Daoy (cell line): ENCODE results near the gene FBXO17. TPM values are rescaled to one million over a fixed set of nuclear protein-coding genes. Genes with fewer than 3 reads are reported as not detected.

Source experiments
- DNase-seq: peaks from one replicate; pipeline ENCODE4 v3.0.0-alpha.2; 2015; ENCODE audit warnings: low read depth
- total RNA-seq: library from RNA; depleted of rRNA; stranded (reverse); fragments of >200 nt; shearing (Covaris generic); gene quantifications from 2 replicates; pipeline ENCODE4 v1.2.3, GENCODE V29; 2014

FBXO17 gene
- total RNA-seq, 1 experiment from 2014 or later, result 12.6 TPM

DNA sequence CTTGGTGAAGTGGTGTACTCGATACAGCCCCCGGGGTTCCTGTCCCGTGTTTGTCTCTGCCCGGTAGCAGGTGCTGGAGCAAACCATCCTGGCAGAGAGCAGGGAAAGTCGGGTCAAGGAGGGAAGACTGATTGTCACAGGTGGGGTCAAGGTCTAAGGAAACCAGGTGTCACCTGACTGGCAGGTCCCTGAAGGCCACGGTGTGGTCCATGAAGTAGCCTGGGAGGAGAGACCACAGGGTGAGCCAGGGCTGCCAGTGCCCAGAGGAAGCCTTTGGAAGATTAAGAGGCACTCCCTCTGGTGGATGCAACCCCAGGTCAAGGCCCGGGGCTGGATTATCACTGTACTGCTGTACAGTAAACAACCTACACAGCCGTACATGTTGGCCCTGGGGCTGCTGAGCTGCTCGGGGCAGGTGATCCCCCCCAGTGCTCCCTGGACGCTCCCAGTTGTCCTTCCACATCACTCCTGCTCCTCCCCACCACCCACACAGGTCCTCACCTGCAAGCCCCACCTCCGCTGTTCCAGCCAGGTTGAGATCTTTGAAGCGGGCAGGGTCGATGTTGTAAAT is 57.5 kb downstream of the FBXO17 start:
- no peak for DNase-seq

DNA sequence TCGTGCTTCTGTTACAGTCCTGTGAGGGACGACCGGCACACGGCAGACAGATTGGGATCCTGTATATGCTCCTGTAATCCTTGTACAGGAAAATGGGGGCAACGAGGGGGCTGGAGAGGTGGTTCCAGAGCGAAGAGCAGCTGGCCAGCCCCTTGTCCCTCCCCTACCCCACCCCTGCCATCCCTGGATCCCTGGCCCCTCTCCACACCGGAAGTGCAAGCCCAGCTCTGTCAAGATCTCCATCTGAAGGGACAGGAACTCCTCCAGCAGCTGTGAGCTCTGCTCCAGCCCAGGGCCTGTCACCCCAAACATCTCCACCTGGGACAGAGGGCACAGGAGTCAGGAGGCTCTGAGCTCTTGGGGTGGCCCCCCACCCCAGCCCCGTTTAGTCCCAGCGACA is 58.0 kb downstream of the FBXO17 start:
- DNase-seq, result no peak

DNA sequence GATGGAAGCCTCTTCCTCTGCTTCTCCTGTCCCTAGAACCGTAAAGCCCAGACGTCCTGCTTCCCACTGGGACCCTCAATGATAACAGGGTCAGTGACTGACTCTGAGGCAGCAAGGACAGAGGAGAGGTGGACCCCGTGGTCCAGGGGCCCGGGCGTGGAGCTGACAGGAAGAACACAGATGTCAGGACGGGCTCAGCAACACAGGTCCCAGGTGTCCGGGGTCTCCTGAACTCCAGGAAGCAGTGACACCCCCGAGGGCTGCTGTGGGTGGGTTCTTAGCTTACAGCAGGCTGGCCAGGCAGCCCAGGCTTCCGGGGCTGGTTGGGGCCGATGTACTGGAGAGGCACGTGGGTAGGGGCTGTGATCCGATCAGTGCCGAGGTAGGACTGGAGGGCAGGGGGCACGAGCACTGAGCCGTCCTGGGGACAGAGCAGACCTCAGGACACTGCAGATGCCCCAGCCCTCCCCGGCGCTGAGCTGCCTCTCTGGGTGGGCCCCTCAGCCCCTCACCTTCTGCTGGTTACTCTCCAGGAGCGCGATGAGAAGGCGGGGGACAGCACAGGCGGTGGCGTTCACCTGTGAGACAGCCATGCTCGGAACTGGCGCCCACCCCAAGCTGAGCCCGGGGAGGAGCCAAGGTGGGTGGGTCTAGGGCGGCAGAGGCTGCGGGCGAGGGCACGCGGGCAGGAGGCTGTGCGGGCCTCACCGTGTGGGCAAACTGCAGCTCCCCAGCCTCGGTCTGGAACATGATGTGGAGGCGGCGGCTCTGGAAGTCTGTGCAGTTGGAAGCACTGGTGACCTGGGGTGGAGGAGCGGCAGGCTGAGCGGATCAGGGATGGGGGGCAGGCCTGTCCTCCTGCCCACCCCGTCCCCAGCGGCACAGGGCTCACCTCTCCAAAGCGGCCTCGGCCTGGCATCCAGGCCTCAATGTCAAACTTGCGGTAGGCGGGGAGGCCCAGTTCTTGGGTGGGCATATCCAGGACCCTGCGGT is 59.9 kb downstream of the FBXO17 start:
- DNase-seq, result no peak

DNA sequence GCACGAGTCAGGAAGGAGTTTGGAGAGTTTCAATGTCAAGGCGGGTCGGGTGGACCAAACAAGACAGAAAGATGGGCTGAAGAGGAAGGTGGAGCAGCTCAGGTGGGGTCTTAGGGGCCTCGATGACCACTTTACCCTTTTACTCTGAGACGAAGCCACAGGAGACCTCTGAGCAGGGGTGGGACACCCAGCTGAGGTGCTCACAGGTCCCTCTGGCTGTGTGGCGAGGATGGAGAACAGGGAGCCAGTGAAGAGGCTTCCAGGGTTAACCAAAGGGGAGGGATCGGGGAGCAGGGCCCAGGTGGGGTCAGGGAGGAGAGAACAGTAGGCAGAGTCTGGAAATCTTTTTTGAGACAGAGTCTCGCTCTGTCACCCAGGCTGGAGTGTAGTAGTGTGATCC is 61.6 kb downstream of the FBXO17 start:
- no peak for DNase-seq

DNA sequence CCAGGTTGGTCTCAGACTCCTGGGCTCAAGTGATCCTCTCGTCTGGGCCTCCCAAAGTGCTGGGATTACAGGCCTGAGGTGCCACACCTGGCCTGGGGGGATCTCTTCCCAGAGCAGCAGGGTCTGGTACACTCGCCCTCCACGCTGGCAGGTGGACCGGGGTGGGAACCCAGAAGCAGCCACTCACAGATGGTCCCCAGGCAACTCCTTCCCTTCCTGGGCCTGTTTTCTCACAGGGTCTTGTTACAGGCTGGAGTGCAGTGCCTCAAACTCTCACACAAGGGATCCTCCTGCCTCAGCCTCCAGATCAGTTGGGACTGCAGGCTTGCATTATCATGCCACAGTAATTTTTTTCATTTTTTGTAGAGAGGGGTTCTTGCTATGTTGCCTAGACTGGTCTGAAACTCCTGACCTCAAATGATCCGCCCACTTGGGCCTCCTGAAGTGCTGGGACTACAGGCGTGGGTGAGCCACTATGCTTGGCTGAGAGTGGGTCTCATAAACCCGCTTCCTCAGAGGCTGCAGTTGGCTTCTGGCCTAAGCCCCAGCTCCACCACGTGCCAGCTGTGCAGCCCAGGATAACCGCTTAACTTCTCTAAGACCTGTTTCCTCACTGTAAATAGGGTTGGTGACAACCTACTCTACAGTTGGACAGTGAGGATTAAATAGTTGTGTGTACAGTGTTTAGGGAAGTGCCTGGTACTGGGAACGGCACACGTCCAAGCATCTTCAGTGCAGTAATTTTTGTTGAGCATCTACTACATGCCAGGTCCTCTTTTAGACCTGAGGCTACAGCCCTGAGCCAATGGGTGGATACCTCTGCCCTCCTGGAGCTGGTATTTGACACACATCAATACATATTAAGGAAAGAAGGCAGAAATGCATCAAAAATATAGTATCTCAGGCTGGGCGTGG is 62.7 kb downstream of the FBXO17 start:
- no peak for DNase-seq

DNA sequence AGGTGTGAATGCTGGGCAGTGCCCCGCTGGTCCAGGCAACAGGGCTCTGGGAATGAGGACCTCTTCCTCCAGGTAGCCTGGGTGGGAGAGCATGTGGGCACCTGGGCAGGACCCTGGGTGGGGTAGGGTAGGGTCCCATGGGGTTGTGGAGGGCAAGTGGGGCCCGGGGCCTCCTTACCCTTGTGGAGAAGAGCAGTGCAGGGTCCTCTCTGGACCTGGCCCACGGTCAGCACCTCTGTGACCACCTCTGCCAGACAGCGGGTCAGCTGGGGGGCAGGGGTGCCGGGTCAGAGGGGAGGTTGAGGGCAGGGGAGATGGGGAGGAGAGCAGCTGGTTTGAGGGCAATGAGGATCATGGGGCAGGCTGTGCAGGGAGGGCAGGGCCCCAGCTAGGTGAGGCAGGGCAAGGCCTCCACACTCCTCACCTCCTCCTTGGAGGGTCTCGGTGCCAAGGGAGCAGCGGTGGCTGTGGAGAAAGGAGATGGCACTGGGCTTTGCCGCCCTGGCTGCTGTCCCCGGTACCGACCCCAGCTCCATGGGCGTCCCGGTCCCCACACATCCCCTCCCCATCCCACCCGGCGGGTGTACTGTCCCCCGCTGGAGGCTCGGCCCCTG is 64.0 kb downstream of the FBXO17 start:
- DNase-seq, result no peak

DNA sequence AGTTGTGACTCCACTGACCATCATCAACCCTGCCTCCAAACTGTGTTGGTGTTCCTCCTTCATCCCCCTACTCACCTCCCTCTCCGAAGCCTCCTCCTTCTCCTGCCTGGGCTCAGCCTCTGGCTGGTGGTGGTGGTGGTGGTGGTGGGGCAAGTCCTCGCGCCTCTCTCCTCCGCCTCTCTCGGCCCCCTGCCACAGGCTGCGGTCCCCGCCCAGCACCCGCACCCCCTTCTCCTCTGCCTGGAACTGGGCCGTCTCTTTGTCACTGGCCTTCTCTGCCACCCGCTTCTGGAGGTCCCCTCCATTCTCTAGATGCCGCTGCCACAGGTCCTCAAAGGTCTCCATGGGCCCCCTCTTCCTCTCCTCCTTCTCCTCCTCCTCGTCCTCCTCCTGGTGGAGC is 65.1 kb downstream of the FBXO17 start:
- no peak for DNase-seq

DNA sequence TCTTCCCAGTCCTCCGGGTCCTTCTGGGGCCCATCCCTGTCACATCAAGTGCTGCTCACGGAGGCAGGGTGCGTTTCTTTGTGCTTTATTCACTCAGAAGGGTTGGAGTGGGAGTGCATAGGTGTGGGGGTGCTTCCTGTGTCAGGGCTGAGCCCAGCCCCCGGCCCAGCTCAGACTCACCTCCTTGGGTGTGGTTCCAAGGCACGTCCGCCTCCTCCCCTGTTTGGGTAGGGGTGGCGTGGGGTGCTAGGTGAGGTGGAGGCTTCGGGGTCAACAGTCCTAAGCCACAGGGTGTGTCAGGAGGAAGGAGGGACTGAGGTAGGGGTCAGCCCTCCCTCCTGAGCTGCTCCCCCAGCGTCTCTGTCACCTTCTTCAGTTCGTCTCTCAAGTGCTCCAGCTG is 66.6 kb downstream of the FBXO17 start:
- DNase-seq, result no peak

DNA sequence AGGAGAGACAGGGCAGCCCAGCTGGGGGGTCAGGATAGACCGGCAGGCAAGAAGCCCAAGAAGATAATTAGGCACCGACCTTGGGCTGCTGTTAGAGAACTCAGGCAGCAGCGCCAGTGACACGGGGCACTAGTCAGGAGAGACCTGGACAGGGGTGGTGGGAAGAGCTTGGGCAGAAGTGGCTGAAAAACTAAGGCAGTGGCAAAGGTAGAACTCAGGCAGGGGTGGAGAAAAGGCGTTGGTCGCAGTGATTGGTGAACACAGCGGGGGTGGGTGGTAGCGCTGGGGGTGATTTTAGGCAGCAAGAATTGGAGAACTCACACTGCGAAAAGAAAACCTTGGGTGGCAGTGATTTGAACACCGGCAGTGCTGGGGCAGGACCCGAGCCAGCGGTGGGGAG is 67.9 kb downstream of the FBXO17 start:
- no peak for DNase-seq

DNA sequence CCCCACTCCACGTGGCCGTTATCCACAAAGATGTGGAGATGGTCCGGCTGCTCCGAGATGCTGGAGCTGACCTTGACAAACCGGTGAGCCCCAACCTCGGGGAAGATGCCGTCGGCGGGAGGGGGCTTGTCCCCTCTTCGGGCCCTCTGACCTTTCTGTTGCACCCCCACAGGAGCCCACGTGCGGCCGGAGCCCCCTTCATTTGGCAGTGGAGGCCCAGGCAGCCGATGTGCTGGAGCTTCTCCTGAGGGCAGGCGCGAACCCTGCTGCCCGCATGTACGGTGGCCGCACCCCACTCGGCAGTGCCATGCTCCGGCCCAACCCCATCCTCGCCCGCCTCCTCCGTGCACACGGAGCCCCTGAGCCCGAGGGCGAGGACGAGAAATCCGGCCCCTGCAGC is 68.3 kb downstream of the FBXO17 start:
- no peak for DNase-seq

DNA sequence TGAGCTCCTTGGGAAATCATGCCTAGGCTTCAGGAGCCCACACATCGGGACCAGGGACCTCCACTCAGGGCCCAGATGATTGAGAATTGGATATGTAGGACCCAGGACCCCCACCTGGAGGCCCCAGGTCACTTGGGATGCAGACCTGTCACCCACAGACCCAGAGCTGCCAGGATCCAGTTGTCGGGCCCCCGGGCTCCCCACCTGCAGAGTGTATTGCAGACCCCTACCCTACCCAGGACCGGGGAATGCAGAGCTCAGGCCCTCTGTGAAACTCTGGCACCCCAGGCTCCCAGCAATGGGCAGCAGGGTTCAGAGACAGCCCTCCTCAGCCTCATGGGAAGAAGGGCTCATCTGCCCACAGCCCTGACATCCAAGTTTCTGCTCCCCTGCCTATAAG is 69.9 kb downstream of the FBXO17 start:
- DNase-seq, result no peak

DNA sequence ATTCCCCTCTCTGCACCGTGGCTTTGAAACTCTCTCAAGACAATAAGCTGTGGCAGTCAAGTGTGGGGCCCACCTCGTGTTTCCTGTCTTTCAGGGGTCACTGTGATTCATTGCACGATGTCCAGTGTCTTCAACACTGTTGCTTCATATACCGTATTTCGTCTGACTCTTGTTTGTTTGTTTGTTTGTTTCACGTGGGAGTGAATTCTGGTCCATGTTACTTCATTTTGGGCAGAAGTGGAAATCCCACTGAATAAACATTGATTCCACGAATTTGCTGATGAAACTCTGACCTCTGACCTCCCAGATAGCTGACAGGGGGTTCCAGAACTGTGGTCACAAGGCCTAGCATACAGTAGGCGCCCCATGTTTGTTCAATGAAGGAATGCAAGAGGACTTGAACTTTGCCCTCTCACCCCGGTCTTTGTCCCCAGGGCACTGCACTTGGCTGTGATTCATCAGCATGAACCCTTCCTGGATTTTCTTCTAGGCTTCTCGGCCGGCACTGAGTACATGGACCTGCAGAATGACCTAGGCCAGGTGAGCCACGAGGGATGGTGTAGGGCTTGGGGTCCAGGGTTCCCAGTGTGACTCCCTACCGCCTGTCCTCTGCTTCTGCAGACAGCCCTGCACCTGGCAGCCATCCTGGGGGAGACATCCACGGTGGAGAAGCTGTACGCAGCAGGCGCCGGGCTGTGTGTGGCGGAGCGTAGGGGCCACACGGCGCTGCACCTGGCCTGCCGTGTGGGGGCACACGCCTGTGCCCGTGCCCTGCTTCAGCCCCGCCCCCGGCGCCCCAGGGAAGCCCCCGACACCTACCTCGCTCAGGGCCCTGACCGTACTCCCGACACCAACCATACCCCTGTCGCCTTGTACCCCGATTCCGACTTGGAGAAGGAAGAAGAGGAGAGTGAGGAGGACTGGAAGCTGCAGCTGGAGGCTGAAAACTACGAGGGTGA is 70.7 kb downstream of the FBXO17 start:
- DNase-seq, result no peak

DNA sequence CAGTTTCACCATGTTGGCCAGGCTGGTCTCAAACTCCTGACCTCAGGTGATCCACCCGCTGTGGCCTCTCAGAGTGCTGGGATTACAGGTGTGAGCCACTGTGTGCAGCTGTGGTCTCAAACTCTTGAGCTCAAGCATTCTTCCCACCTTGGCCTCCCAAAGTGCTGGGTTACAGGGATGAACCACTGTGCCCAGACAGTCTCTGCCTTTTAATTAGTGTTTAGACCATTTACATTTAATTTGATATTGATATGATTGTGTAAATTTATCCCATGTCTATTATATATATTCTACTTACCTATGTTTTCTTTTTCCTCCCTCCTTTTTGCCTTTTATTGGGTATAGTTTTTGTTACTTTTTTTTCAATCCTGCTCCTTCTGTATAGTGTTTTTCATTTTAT is 73.9 kb downstream of the FBXO17 start:
- no peak for DNase-seq

DNA sequence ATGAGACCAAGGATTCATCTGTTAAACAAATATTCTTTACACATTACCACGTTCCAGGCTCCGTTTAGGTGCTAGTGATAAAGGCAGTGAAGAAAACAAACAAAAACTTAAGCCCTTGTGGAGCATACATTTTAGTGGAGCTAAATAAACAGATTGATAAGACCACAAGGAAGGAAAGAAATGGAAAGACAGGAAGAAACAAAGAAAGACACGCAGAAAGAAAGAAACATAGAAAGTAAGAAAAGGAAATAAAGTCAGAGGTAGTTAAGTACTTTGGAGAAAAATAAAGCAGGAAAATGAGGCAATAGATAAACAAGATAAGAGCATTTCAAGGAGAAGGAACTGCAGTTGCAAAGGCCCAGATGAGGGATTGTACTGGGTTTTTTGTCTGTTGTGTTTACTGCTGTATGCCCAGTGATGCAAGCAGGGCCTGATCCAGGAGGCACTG is 74.8 kb downstream of the FBXO17 start:
- no peak for DNase-seq

DNA sequence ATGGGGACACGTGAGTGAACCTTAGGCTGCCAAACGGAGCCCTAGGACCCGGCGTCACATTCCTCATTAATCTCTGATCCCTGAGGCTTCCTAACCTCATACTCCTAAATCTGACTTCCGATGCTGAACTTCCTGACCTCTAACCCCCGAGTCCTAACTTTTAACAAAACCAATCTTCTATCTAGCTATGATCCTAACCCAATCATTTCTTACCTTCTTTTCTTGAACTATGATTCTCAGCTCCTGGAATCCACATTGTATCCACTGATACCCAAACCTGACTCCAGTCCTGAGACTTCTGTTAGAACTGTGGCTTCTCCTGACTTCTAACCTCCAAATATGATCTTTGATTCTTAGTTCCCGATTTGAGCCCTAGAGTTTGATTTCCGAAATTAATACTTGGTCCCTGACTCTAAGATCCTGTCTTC is 75.3 kb downstream of the FBXO17 start:
- DNase-seq, result no peak

DNA sequence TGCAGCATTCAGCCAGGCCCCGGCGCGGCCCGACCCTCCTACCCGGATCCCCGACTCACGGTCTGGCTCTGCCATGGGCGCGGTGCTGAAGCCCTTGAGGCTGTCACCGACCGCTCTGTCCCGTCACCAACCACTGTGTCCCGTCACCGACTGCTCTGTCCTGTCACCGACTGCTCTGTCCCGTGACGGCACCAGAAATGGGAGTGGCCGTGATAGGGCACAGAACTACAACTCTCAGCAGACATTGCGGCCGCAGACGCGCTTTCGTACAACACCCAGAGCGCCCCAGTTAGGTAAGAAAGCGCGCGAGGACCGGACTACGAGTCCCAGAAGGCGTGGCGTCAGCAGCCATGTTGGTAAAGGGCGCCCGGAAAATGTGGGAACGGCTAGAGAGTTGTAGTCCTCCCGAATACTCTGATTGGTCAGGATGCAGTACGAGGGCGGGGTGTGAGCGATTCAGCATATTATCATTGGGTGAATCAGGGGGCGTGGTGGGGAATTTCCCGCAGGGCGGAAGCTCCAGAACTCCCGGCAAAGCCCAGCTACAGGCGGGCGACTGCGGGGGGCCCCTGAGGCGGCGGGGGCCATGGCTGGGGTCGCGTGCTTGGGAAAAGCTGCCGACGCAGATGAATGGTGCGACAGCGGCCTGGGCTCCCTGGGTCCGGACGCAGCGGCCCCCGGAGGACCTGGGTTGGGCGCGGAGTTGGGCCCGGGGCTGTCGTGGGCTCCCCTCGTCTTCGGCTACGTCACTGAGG is 75.9 kb downstream of the FBXO17 start, which contains the start of the genes NFKBIB and SIRT2:
Gene NFKBIB (plus strand): TSS at position 523 of the 755 bp plus-strand sequence. CDS start 64 bp downstream, at position 587.
Gene SIRT2 (minus strand): TSS at position 172 of the 755 bp plus-strand sequence. CDS start 97 bp downstream, at position 75.
- DNase-seq, result peak; percentile 100

DNA sequence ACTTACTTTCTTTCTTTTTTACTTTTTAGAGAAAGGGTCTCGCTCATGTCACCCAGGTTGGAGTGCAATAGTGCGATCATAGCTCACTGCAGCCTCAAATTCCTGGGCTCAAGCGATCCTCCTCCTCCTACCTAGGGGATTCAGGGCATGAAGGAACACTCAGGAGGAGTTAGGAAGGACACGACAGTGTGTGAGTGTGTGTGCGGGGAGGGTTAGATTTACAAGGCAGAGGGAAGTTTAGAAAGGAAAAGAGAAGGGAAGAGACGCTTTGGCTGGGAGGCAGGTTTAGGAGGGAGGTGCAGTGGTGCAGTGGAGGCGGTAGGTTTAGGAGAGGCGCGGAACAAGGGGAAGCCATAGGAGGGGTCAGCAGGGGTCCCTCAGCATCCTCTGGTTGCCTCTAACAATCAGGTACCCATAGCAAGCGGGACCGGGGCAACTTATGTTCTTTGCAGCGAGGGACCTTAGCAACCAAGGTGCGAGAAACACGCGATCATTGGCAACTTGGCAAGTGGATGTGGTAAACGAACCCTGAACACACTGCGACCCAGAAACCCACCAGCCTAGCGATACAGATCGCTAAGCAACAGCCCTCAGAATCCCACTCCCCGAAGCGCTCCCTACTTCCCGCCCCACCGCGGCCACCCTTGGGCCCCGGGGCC is 76.6 kb downstream of the FBXO17 start:
- DNase-seq, result no peak

DNA sequence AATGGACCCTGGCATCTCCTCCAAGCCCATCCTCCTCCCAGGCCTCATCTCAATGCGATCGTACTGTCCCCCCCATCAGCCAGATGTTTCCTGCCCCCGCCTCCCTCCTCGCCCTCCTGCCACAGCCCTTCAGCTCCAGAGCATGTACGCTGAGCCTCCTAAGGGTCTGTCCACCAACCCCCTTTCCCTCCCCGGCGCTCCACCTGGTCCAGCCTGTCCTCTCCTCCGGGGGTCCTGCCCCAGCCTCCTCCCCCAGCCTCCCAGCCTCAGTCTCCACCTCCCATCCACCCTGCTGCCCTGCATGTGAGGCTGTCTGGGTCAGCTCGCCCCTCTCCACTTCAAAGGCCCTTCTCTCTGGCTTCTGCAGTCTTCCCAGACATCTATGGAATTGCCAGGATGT is 80.6 kb downstream of the FBXO17 start:
- no peak for DNase-seq

DNA sequence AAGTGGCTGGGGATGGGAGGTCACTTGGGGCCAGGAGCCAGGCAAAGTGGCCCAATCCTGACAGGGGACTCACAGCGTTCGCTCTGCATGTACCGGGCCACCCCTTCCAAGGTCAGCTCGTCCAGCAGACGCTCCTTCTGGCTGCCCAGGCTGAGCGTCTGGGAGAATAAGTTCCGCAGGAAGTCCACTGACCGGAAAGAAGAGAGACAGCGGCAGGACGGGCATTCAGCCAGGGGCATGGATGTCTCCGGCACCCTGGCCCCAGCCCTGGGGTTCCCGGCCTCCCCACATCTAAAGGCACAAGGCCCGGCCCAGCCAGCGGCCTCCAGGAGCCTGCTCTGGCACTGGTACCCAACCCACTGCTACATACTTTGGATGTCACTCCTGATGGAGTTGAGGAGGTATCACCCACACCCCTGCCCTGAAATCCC is 82.2 kb downstream of the FBXO17 start:
- DNase-seq, result no peak
